ENCODE results near the gene DNAAF3.

DNA sequence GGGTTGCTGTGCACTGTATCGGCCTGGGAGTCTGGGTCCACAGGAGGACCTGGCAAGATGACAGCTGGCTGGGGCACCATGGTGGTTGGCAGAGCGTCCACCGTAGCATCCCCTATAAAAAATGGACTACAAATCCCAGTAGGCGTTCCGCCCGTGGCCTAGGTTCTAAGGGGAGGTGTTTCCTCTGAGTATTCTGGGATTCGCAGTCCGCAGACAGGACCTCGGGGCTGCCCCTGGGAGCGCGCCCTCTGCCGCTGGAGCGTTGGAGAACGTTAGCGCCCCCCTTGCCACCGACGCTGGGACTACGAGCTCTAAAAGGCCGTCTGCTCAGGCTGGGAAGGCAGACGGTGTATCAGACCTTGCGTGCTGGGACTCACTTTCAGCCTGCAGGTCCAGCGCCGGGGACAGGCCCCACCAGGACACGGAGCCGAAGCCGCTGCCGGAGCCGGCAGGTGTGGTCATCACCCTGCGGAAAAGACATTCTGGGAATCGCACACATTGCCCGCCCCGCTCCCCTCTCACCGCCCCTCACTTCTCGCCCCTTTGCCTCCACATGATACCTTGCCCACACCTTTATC lies 372 bp downstream of the DNAAF3 start:
- TF ChIP-seq POLR2A (IDR thresholded peaks at IDR 0.05): no peak
- TF ChIP-seq, protein P1, sequence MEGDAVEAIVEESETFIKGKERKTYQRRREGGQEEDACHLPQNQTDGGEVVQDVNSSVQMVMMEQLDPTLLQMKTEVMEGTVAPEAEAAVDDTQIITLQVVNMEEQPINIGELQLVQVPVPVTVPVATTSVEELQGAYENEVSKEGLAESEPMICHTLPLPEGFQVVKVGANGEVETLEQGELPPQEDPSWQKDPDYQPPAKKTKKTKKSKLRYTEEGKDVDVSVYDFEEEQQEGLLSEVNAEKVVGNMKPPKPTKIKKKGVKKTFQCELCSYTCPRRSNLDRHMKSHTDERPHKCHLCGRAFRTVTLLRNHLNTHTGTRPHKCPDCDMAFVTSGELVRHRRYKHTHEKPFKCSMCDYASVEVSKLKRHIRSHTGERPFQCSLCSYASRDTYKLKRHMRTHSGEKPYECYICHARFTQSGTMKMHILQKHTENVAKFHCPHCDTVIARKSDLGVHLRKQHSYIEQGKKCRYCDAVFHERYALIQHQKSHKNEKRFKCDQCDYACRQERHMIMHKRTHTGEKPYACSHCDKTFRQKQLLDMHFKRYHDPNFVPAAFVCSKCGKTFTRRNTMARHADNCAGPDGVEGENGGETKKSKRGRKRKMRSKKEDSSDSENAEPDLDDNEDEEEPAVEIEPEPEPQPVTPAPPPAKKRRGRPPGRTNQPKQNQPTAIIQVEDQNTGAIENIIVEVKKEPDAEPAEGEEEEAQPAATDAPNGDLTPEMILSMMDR (IDR thresholded peaks at IDR 0.05): no peak

Measured in suprapubic skin (tissue), 3 donors.